DMS114 treated with DMSO at 0.1 percent for 48 hours (cell line): ENCODE data around the gene DLG2.

ENCODE experiments used
- DNase-seq: peaks from one replicate; lab custom pipeline; 2025; ENCODE audit not compliant: unreplicated experiment; lab: John Stamatoyannopoulos, UW

DLG2 gene

DNA sequence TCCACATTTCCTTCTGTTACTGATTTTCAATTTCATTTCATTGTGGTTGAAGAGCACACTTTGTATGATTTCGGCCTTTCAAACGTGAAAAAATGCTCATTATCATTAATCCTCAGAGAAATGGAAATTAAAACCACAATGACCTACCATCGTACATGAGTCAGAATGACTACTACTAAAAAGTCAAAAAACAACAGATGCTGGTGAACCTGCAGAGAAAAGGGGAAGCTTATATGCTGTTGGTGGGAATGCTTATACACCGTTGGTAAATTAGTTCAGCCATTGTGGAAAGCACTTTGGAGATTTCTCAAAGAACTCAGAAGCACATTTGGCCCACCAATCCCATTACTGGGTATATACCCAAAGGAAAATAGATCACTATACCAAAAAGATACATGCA is 57.6 kb downstream of the DLG2 start:
- no peak for DNase-seq

GRCh38 chr11:85558411-85558810 is 68.7 kb downstream of the DLG2 start:
- DNase-seq: no peak

- DNase-seq: no peak
Measured at GRCh38 chr11:85551881-85552280, 75.3 kb downstream of the DLG2 start.

DNA sequence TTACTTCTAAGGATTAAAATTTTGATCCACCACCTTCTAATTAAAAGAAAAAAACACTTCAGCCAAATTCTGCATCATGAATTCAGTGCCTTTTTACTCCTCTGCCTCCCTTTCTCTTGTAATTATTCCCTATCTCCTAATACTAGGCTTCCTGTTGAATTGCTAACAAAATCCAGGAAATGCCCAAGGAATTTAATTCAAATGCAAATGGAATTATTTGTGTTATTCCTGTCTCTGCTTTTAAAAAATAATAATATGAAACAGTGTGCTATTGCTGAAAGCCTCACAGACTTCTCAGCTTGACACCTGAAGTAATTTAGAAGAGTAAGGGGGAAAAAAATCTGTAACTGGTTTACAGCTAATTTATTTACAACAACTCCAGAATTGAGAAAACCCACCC is 85.5 kb downstream of the DLG2 start:
- DNase-seq: no peak

GRCh38 chr11:85540635-85541205 is 86.4 kb downstream of the DLG2 start:
- DNase-seq: no peak

- no peak for DNase-seq
Measured at GRCh38 chr11:85540181-85540580, 87.0 kb downstream of the DLG2 start.

- DNase-seq: no peak
Measured at GRCh38 chr11:85539740-85540139, 87.4 kb downstream of the DLG2 start.

DNA sequence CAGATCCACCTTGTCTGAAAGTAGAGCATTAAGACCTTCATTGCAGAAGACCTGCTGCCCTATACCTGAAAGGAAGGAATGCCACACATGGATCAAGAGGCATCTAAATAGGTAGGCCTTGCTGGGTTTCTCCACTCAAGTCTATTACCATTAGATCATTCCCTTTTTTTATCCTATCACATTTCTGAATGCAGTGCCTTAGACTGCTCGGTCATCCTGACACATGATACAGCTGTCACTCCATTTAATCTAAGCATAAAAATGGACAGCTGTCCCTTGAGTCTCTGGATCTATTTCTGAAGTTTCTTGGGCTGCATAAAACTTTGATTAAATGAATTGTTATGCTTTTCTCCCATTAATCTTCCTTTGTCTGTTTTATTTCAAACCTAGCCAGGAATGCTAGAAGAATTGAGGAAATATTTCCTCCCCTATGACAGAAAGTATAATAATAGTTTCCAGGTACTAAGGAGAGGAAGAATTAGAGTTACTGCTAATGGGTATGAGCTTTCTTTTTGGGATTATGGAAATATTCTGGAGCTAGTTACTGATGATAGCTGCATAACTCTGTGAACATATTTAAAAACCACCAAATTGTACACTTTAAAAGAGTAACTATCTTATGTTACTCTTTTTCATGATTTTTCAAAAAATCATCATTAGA is 88.0 kb downstream of the DLG2 start:
- DNase-seq: no peak

DNA sequence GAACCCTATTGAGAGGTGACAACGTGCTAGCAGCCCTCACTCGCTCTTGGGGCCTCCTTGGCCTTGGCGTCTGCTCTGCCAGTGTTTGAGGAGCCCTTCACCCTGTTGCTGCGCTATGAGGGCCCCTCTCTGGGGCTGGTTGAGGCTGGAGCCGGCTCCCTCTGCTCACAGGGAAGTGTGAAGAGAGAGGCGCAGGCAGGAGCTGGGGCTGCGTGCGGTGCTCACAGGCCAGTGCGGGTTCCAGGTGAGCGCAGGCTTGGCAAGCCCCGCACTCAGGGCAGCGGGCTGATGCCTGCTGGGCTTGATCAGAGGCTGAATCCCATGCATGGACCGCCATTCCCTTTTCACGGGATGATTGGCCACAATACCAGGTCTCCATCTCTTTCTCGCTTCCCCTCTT is 90.7 kb downstream of the DLG2 start:
- DNase-seq: no peak

DNA sequence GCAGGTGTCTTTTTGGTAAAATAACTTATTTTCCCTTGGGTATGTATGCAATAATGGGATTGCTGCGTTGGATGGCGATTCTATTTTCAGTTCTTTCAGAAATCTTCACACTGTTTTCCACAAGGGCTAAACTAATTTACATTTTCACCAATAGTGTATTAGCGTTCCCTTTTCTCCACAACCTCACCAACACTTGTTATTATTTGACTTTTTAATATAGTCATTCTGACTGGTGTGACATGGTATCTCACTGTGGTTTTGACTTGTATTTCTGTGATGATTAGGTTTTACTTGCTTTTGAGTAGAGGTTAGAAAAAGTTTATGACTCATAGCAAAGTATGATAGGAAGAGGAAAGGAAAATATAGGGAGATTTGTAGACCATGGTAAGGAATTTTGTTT is 92.3 kb downstream of the DLG2 start:
- no peak for DNase-seq

DNA sequence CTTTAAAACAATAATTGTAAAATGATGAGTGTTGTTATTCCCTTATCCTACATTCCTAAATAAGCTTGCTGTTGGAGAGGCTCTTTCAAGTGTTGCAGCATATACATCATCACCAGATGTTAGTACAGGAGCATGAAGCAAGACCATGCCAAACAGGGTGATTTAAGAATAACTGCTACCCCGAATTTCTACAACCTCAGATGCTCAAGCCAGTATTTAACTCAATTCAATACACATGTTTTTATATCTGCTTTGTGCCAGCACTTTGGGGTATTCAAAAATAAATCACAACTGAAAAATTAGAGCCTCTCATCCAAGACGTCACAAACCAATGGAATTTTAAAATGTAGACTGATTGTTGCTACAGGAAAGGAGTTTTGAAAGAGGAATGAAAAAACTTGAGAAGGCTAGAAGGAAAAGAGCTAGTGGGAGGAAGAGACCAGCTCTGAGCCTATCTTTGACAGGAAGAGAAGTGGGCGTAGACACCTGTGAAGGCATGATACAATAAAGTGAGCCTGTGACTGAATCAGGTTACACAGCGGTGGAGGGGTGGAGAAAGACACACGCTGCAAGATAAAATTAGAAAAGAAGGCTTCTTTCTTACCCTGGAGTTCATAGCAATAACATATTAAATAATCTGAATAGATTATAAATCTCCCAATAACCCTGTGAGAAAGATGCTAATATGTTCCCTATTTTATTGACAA is 95.8 kb downstream of the DLG2 start:
- no peak for DNase-seq

DNA sequence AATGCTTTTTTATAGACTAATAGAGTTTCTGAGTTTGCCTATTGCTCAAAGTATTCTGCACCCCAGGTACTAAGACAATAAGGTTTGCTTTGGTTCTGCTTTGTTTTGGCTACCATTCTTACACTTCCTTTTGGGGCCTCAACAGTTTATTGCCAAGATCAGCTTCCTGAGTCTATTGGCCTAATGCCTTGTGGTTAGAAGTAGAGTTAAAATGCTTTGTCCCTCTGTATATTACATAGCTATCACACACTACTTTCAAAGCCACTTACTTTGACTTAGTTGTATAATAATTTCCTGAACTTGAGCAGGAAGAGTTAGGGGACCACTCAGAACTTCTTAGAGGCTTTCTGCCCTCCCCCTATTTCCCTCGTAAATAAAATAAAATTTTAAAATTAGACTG is 96.5 kb downstream of the DLG2 start:
- no peak for DNase-seq

DNA sequence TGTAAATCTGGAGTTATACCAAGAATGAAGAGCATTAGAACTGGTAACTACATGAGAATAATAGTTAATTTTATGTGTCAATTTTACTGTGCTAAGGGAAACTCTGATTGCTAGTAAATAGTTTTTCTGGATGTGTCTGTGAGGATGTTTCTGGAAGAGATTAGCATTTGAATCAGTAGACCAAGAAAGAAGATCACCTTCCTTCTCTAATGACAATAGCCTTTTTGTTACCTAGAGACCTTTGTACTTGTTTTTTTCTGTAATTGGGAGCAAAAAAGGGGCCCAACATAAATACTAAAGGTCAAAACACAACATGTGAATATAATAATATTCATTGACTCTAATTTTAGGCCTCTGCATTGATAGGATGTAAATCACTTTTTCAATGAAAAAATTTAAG is 100.6 kb downstream of the DLG2 start:
- DNase-seq: no peak

- no peak for DNase-seq
Measured at GRCh38 chr11:85525686-85526085, 101.5 kb downstream of the DLG2 start.

DNA sequence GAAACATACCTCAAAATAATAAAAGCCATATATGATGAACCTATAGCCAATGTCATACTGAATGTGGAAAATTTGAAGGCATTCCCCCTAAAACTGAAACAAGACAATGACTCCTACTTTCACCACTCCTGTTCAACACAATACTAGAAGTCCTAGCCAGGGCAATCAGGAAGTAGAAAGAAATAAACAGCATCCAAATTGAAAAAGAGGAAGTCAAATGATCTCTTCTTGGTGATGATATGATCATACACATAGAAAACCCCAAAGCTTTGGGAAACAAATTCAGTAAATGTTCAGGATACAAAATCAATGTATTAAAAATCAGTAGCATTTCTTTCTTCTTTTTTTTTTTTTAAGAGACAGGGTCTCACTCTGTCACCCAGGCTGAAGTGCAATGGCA is 109.9 kb downstream of the DLG2 start:
- DNase-seq: no peak

DNA sequence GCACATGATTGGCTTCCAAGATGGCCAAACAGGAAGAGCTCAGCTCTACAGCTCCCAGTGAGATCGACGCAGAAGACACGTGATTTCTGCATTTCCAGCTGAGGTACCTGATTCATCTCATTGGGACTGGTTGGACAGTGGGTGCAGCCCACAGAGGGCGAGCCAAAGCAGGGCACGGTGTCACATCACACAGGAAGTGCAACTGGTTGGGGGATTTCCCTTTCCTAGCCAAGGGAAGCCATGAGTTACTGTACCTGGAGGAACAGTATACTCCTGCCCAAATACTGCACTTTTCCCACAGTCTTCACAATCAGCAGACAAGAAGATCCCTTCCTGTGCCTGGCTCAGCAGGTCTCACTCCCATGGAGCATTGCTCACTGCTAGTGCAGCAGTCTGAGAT is 131.2 kb downstream of the DLG2 start:
- DNase-seq: no peak

DNA sequence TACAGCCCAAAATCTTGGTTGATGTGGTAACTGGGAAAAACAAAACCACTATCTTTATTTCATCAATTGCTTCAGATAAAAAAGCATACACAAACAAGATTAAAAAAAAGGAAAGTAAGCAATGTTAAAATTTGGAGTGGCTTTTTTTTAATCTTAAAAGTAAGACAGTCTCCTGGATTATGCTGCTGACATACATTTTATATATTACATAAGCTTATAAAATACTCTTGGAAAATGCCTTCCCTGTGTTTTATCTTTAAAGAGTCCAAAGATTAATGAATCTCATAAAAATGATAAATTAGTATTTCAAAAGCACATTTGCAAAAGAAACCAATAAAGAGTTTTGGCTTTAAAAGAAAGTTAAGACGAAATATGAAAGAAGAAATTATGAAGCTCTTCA is 132.7 kb downstream of the DLG2 start:
- no peak for DNase-seq

DNA sequence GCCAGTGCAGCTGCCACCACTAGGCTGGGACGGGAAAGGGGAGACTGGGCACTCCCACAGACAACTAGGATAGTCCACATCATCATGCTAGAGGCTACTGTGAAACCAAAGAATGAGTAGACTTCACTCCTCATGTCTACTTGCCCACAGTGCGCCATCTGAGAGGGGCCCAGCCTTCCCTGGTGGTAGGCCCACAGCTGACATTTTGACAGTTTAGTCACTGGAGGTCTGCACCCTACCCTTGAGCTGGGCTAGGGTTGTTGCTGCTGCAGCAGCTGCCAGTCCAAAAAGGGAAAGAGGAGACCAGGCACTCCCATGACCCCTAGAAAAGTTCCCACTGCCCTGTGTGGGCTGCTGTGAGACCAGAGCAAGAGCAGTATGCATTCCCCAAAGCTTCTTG is 141.2 kb downstream of the DLG2 start:
- no peak for DNase-seq

- DNase-seq: no peak
Measured at GRCh38 chr11:85483861-85484260, 143.3 kb downstream of the DLG2 start.

GRCh38 chr11:85481862-85482261 is 145.3 kb downstream of the DLG2 start:
- DNase-seq: no peak

- DNase-seq: no peak
Measured at GRCh38 chr11:85475660-85476517, 151.3 kb downstream of the DLG2 start.

GRCh38 chr11:85472953-85473352 is 154.2 kb downstream of the DLG2 start:
- no peak for DNase-seq
